ENCODE data around the gene SOBP. TPM values are rescaled to one million over a fixed set of nuclear protein-coding genes. Genes with fewer than 3 reads are reported as not detected.

Gene SOBP
- total RNA-seq, 1 experiment from 2014 or later = 2.9 TPM

DNA sequence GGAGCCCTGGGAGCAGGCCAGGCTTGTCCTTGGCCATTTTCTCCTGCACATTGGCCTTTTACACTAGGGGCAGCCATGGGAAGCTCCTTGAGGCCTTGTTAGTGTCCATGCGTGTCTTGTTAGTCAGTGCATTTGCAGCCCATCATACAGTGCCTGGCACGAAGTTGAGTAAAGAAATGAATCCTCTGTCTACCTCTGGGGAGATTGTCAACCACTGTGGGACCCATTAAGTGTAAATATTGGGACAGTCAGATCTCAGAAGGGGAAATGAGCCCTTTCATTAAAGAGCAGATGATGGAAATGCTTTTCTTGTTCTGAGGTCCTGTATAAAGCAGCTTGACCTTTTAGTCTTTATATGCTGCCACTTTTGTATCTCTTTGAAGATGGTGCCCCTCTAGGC, 33.9 kb downstream of the SOBP start:
- no peak for DNase-seq (ENCODE audit: low spot score)

DNA sequence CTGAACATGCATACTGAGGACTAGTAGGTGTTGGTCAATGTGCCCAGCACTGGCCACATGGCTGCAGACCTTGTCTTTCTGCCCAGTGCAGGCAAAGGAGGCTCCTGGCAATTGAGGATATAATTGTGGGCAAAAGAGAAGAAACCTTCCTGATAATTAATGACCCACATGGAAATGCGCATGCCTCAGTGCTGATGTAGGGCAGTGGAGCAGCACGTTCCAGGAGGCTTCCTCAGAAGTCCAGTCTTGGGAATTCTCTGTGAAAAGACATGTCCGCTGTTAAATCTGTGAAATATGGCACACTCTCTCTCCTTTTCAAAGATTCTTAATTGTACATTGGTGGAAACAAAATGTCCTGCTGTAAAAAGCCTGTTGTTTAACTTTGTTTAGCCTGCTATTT, 34.7 kb downstream of the SOBP start:
- no peak for DNase-seq (ENCODE audit: low spot score)

DNA sequence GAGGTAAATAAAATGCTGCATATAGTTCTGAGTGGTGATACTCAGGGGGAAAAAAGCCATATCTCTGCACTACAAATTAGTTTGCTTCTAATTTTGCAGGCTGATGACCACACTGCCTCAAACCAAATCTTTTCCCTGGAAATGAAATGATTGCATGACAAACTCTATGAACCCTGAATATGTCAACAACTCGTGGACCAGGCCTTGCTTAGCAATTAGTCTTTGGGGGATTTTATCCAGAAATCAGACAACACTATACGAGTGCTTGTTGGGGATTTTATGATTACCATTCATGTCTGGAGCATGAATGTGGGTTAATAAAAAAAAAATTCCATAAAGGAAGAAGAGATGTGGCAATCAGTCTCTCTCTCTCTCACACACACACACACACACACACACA, 42.0 kb downstream of the SOBP start:
- no peak for DNase-seq (ENCODE audit: low spot score)

DNA sequence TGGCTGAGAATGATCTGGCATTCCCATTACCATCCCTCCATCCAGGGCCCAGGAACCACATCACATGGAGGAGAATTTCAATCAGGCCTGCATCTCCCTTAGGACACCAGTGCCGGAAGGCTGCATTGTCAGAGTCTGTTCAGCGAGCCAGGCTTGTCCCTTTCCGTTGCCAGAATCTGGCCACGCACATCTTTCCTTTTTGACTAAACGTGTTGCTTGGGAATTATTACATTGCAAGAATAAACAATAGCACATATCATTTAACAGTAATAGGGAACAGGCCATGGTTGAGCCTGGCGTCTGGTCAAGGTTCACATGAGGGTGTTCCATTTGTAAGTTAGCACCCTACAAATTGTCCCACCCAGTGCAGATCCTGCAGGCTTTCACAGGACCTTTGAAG, 42.8 kb downstream of the SOBP start:
- DNase-seq (ENCODE audit: low spot score) = no peak

DNA sequence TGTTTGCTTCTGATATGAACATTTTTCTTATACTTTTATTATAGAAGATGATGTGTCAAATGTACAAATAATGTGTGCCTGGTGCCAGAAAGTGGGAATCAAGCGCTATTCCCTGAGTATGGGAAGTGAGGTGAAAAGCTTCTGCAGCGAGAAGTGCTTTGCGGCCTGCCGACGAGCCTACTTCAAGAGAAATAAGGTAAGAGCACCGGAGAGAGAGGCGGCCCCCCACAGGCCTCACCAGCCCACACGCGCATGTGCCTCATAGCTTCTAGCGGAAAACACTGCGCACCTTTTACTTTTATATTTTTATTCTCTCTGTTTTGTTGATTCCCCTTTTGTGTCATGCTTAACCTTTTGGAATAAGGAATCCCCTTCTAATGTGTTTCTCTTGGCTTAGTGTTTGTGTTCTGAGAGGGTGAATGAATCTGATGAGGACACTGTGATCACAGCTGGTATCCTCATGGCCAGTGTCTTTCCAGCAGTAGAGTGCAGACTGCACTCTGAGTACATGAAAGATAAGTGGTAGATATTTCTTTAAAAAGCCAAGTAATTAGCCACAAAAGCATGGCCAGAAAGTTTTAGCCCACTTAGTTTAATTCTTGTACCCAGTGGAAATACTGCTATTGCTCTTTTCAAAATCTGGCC, 43.6 kb downstream of the SOBP start:
- no peak for DNase-seq (ENCODE audit: low spot score)

DNA sequence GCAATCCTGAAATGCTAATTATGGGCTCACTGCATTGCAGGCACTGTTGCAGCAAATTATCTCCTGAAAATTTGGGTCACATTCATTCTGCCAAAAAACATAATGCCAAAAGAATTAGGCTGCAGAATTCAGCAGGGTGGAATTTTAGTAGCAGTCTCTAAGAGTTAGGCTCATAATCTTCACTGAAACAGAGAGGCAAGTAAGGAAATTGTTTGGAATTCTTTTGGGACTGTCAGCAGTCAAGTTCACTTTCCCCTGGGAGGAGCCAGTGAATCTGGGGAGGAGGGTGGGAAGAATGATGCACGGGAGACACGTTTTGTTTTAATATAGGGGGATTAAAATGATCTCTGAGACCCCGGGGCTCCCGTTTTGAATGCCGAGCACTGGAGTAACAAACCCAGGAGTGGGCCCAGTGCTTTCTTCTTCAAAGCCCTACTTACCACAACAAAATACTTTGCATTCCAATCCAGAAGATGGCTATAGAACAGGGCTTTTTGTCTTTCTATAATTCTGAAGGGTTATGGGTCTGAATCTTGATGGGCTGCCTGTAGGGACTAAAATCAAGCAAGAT, 44.7 kb downstream of the SOBP start:
- DNase-seq (ENCODE audit: low spot score) = no peak

DNA sequence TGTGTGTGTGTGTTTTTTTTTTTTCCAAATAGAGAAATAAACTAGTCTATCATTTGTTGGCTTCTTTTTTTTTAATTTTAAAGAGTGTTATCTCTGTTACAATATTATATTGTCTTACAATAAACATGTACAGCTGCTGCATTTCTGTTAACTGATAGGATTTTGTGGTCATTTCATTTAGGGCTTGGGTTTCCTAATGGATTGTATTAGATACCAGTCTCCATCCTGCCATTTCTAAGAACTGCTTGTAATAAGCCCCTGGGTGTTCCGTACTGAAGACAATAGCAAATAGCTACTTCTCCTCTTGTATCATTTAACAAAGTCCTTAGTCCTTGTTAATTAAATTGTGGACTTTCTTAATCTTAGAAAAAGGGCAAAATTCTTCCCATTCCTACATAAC, 45.7 kb downstream of the SOBP start:
- DNase-seq (ENCODE audit: low spot score) = no peak

DNA sequence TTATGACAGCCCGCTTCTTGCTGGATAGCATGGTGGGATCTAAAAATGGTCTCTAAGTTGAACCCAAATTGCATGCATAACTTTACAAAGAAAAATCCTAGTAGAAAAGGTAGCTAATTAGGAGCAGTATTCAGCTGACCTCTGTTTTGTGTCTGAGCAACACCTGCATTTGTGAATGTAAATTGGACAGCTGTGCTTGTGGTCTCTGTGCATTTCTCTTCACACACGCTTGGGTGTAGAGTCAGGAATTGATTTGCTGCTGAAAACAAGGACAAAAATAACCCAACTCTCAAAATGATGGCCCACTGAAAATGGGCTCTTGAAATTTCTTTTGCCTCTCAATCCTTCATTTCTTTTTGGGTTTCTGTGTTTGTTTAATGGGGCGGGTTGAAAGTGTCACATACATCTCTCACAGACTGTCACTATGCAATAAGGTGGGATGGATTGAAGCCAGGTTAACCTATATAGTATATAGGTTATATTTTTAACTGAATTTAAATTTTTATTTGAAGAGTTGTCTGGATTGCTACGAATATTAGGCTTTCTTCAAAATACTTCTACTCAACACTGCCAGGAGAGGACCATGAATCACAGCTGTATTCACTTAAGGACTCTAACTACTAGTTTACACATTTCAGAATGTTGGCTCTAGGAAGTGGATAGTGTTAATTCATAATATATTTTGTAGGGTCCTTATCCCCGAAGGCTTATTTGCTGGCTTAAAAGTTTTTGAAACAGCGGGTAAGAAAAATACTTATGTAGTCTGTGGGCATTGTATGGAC, 46.5 kb downstream of the SOBP start:
- DNase-seq (ENCODE audit: low spot score) = no peak

DNA sequence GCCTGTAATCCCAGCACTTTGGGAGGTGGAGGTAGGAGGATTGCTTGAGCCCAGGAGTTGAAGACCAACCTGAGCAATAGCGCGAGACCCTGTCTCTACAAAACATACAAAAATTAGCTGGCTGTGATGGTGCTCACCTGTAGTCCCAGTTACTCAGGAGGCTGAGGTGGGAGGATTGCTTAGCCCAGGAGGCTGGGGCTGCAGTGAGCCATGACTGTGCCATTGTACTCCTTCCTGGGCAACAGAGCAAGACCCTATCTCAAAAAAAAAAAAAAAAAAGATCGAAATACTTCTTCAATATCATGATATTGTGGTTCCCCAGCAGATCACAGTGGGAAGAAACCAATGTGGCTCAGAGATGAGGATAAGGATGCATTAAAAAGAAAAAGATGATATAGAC, 47.6 kb downstream of the SOBP start:
- DNase-seq (ENCODE audit: low spot score) = no peak

DNA sequence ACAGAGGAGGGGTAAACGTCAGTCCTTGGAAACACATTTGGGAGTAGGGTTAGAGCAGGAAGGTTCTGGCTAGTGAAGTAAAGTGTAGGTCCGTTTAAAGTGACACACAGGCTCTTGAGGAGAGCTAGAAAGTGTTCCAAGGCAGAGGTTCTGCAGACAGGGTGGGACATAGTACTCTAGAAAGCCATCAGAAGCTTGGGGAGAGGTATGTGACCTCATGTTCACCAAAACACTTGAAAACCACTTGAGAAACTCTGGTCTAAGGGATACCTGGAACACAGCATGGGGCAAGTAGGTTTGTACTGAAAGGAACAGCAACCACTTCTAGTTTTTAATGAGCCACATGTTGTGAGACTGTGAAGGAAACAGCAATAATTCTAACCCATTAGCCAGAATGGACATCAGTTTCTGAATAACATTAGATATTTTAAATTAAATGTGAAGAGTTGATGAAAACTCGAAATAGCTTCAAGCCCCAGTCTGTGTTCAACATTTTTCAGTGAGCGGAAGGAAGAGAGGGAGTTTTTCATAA, 49.0 kb downstream of the SOBP start:
- no peak for DNase-seq (ENCODE audit: low spot score)

DNA sequence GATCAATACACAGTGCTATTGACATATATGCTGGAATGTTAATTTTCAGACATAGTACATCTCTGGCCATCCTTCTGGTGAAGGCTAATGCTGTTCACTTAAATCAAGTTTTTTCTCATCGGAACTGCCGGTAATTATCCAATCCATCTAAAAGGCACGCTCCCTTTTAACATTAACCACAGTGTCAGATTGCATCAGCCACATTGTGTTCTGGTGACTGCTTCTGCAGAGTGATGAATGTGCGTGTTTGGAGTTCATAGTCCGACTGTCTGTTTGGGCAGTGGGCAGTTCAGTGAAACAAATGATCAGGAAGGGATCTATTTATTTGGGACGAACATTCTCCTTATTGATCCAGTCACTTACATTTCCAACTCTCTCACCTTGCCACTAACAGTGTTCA, 49.5 kb downstream of the SOBP start:
- DNase-seq (ENCODE audit: low spot score) = peak; percentile 39

DNA sequence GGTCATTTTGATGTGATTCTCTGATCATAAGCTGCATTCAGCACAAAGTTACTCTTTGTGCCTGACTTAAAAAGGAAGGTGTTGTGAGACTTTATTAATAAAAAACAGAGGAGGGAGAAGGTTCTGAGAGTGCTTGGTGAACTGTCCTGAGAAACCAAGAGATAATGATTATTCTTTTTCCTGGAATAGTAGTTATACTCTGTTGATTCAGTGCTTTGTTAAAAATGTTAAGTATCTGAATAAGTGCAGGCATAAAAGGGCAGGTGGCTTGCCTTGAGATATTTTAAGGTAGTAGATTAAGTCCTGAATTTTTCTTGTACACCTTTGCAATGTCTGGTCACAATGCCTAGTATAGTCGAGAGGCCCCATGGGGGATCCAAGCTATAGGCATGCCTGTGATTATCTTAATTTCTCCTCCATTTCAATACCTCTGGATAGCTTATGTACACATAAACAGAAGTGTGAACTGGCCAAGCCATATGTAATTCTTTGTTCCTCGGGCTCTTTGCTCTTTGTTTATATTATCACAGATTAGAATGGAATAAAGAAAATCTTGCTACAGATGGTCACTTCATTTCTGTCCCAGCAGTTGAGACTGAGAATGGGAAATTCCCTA, 50.0 kb downstream of the SOBP start:
- no peak for DNase-seq (ENCODE audit: low spot score)

DNA sequence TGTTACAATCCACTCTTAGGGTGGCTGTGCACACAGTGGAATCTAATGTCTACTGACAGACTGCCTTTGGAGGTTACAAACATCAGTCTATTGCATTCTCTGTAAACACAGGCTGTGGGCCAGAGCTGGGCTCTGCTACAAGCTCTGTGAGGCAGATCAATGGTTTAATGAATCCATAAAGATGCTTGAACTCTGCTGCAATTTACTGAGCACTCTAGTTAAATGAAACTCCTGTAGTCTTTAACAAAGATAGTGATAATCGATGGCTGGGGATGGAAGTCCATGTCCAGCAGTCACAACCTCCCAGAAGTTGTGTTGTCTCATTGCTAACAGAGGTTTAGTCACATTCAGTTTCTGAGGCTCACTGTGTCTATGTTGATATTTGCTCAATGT, 50.5 kb downstream of the SOBP start:
- no peak for DNase-seq (ENCODE audit: low spot score)

DNA sequence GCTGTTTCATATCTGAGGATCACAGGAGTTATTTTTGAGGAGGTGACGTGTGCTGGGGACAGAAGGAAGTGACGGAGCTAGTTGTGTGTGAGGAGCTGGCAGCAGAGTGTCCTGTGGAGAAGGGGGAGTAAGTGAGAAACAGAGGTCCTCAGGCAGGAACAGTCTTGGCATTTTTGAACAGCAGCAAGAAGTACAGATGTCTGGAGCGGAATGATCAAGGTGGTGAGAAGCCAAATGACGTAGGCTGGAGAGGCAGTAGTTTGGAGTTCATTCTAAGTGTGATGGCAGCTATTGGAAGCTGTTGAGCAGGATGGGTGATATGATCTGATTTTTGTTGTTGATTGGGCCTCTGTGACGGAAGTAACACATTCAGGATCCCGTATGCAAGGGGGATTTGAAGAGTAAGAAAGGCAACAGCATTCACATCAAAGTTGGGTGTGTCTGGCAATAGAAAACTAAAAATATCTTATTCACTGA, 52.3 kb downstream of the SOBP start:
- DNase-seq (ENCODE audit: low spot score) = no peak

DNA sequence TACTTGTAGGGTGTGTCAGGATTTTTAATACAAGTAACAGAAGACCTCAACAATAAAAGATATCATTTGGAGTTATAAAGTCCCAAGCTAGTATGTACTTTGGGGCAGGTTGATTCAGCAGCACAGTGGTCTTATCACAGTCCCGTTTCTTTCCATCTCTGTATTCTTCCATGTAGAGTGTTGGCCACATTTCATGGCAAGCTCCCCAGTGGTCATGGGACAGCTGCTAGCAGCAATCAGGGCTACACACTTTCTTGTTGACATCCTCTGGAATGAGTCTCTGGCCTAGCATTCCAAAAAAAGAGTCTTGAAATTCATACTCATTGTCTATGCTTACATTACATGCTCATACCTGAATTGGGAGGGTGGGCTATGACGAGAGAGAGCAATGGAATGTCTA, 53.2 kb downstream of the SOBP start:
- DNase-seq (ENCODE audit: low spot score) = no peak

DNA sequence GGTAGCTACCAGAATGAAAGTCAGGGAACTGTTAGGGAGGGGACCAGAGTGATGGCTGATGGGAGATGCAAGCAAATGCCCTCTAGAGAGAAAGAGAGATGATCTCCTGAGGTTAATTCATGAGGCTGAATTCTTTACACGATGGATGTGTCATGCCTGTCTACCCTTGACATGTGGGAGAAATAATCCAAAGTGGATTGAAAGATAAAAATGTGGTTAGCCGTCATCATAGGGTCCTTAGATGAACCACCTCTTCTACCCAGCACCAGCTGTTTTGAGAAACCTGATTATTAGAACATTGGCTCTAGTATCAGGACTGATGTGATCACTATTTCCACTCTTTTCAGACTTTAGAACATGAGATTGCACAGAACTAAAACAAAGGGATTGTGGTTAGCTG, 53.6 kb downstream of the SOBP start:
- no peak for DNase-seq (ENCODE audit: low spot score)

DNA sequence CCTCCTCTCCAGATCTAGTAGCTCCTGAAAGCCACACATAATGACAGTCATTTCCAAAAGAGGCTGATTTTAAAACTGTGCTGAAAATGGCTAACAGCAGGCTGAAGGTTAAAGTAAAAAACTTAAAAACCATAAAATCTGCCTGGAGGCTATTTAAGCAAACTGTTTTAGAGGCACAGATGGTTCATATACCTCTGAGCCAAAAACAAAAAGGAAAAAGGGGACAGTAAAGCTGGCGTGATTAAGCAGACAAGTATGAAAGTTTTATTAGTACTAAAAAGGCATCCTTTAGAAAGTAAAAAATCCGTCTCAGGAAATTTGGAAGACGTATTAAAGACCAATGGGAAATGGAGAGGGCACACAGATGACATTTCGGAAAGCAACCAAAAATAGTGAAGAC, 55.8 kb downstream of the SOBP start:
- DNase-seq (ENCODE audit: low spot score) = no peak

DNA sequence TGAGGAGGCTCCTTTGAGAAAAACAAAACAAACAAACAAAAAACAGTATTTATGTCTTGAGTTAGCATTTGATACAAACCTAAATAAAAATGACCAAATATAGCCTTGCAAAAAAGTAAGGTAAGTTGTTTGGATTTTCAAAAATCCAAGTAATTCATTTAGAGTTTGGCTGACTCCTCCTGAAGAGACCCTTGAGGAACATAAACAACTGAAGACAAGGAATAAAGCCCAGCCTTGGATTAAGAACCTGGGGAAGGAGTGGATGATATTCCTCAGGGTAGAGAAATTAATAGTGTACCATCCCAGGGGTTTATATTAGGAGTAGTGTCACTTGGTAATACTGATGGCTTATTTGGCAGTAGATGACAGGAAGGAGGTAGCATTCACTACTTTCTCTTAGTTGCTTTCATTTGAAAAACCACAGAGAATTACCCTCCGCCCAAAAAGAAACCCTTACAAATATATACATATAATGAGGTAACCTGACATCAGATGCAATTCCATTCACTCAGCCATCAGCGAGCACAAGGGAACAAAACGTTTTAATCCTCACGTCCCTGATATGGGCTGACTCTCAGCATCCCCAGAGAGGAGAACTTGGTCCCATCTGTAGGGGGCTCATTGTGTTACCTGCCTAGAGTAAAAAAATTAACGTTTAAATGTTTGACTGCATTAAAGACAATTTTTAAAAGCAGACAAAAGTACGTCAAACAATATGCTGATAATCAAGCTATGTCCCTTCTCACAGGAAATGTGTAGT, 57.0 kb downstream of the SOBP start:
- DNase-seq (ENCODE audit: low spot score) = no peak

DNA sequence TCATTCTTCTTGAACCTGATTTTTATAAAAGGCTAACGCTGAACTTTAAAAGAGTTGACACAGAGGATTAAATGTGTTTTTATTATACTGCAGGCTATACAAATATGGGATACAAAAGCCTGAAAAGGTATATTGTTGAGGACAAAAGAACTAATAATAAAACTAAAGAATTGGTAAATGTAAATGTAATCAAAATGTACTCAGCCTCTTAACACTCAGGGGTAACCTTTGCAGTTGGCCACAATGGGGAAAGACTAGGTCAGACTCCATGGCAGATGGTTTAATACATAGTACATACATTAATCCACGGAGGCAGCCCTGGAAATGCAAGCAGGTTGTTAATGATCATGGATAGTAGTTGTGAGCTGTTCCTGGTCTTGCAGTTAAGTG, 57.5 kb downstream of the SOBP start:
- DNase-seq (ENCODE audit: low spot score) = no peak

DNA sequence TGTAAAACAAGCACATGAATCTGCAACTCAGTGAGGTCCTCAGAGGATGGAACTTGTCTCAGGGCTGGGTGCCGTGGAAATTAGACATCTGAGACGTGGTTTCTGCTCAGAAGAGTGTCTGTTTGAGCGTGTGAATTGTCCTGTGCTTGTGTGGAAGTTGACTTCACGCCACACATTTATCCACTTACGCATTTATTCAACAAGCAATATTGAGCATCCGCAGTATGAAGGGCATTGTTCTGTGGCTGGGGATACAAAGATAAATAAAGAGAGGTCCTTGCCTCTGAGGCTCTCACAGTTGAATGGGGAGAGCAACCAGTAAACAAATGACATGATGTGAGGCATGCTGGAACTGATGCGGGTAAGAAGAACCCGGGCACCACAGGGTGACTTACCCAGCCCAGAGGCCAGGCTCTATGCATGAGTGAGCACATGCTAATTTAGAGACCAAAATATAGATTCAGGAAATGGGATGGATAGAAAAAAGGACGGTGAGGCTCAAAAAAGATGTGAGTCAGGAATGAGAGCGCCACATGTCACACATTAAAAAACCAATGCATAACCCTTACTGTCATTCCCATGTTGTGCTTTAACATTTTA, 60.4 kb downstream of the SOBP start:
- DNase-seq (ENCODE audit: low spot score) = no peak

DNA sequence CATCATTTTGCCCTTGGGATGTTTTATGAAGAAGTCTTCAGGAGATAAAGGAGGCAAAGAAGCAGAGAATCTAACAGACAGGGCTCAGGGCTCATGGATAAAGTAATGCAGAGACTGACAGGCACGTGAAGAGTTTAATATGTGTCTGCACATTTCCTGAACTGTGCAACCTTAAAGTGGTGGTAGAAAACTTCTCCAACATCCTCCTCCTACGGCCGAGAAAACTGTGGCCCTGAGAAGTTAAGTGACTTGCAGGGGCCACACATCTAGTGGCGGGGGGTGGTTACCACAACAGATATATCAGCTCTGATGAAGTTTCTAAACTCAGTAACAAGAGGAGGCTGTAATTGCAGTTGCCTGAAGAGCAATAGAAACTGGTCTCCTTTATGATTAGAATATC, 61.0 kb downstream of the SOBP start:
- no peak for DNase-seq (ENCODE audit: low spot score)

All from H4 (cell line).